GM21526 (cell line): ENCODE data around the gene POSTN.

Experiments used
- ATAC-seq: cut with Tn5 transposase; IDR thresholded peaks from one replicate; pipeline ENCODE4 v1.9.1; 2021; ENCODE audit warnings: moderate library complexity; ENCODE audit not compliant: unreplicated experiment, low FRiP score

POSTN gene, protein sequence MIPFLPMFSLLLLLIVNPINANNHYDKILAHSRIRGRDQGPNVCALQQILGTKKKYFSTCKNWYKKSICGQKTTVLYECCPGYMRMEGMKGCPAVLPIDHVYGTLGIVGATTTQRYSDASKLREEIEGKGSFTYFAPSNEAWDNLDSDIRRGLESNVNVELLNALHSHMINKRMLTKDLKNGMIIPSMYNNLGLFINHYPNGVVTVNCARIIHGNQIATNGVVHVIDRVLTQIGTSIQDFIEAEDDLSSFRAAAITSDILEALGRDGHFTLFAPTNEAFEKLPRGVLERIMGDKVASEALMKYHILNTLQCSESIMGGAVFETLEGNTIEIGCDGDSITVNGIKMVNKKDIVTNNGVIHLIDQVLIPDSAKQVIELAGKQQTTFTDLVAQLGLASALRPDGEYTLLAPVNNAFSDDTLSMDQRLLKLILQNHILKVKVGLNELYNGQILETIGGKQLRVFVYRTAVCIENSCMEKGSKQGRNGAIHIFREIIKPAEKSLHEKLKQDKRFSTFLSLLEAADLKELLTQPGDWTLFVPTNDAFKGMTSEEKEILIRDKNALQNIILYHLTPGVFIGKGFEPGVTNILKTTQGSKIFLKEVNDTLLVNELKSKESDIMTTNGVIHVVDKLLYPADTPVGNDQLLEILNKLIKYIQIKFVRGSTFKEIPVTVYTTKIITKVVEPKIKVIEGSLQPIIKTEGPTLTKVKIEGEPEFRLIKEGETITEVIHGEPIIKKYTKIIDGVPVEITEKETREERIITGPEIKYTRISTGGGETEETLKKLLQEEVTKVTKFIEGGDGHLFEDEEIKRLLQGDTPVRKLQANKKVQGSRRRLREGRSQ

DNA sequence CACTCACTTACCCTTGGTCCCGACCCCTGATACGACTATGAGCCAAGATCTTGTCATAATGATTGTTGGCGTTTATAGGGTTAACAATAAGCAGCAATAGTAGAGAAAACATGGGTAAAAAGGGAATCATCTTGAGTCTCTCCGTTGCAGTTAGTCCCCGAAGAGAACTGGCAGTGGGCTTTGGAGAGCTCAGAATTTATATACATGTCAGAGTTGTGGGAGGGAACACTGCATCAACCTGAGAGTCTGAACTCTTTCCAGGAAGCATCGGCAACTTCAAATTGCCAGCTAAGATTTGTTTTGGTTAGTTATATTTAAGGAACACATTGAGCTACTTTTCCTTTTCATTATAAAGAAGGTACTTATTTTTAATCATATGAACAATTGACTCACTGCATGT is at the start of gene POSTN:
TSS of gene POSTN (minus strand) at position 172 of the 400 bp plus-strand sequence. CDS start at position 130, 42 bp downstream.
- ATAC-seq, result no peak

DNA sequence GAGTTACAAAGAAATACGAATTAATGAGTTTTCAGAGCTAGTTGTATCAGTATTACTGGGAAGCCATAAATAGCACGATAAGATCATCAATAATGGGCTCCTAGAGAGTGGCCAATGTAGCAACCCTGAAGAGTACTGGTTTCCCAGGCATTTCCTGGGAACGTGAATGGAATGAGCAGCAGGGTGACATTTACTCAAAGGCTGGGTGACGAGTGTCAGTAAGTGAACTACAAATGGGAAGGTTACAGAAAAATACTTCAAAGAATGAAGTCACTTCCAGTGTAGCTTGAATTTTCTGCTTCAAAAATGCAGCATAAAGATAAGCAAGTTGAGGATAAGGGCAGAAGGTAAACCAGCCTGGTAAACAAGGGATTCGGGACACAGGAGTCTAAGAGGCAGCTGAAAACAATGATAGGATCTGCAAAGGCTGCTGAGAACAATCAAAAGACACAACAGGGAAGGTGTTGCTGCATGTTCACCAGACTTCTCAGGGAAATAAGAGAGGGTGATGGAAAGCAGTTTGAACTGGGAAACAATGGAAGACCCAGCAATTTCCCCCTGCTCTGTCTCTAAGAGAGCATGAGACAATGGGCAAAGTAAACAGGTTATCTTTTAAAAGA is 48.6 kb upstream of the POSTN start:
- no peak for ATAC-seq

DNA sequence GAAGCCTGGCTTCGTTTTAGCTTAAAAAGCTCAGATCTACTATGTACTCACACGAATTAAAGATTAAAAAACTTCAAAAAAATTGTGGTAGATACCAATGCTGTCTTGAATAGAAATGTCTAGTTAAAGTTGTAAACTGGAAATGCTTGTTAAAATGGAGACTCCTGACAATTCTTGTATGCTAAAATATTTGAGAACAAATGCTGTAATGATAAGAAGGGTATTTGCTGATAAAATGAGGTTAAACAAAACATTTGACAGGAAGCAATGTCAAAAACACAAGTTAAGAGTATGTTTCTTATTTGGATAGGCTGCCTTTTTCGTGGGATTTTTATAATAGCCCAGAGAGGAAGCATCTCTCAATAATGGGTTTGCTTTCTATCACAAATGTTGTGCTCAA is 48.0 kb upstream of the POSTN start:
- no peak for ATAC-seq

DNA sequence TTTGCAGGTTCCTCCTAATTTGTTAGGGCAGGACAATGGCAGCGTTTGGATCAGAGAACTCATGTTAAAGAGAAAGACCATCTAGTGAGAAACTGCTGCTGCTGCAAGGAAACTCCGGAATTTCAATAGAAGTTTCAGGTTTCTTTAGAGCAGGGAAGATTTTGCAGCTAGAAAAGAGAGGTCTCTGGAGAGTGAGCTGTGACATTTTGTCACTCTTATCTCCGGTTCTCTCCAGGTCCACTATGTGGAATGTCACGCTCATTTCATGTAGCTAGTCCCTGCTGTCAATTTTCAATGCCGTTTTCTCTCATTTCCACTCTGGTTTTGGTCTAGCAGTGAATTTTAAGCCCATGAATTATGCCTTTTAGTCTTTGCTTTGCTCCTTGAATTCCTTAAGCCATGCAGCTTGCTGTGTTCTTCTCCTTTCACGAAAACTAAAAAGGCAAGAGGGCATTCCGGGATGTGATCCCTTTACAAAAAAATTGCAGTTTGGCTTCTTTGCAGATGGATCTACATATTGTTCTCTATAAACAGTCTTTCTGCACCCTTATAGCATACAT is 46.7 kb upstream of the POSTN start:
- ATAC-seq, result no peak

DNA sequence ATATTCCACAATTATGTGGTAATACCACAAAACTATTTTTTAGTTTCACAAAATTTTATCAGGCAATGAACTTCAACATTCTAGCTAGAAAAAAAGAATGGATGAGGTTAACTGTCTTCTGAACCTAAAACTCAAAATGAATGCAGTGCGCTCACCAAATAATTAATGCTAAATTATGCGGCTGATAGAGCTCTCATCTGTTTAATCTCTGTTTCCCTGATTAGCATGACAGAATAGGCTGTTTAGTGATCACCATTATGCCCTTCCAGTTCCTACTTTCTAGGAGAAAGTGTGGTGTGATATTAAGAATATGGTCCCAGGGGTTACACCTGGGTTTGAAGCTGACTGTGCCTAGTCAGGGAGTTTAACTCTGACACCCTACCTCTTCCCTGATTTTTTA is 42.8 kb upstream of the POSTN start:
- no peak for ATAC-seq

DNA sequence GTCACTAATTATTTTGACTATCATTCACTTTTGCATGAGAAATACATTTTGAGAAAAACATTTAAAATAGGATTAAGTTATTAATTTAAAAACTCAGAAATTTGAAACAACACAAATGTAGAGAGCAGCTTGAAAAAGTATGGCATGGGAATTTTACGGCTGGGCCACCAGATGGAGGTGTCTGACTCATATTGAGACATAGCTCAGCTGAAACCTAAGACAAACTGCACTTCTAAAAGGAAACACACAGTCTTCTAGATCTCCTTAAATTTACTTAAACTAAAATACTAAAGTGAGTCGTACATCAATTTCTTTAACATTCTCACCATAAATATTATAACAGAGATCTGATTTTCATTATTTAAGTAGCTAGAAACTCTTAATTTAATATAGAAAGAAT is 41.9 kb upstream of the POSTN start:
- no peak for ATAC-seq

DNA sequence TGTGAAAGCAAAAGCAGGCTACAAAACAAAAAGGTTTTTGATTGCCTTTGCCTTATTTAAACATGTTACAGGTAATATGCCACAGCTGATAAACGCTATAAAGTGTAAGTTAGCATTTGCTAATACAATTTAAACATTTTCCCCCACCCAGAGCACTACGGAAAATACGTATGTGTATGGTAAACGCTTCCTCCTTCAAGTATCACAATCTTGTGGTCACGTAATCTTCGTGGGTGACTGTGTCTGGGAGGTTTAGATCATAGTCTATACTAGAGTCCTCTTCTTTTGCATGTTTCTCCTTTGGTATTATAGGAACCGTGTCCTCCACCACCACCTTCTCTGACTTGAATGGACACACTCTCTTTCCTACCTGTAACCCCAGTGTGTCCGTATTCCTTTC is 38.1 kb upstream of the POSTN start:
- no peak for ATAC-seq

DNA sequence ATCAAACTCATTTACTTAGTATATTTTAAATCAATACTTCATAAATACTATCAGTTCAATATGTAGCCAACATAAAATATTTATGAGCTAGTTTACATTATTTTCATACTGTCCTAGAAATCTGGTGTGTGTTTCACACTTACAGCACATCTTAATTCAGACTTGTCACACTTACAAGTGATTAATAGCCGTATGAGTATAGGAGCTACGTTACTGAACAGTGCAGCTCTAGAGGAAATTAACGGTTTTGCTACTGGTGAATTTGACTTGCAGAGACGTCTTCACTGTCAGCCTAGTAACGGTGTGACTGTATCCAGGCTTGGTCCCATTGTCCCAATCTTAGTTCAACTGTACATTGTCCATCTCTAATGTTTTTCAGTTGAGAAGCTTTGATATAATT is 33.7 kb upstream of the POSTN start:
- ATAC-seq, result no peak

DNA sequence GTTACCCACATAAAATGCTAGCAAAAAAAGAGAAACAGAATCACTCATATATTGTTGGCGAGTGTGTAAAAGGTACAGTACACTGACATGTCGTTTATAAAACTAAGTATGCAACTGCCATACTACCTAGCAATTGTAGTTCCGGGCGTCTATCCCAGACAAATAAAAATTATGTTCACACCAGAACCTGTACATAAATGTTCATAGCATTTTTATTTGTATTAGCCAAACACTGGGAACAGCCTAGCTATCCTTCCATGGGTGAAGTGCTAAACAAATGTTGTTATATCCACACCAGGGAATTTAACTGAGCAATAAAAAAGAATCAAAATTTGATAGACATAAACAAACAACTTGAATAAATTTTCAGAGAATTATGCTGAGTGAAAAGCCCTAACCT is 28.9 kb upstream of the POSTN start:
- no peak for ATAC-seq

DNA sequence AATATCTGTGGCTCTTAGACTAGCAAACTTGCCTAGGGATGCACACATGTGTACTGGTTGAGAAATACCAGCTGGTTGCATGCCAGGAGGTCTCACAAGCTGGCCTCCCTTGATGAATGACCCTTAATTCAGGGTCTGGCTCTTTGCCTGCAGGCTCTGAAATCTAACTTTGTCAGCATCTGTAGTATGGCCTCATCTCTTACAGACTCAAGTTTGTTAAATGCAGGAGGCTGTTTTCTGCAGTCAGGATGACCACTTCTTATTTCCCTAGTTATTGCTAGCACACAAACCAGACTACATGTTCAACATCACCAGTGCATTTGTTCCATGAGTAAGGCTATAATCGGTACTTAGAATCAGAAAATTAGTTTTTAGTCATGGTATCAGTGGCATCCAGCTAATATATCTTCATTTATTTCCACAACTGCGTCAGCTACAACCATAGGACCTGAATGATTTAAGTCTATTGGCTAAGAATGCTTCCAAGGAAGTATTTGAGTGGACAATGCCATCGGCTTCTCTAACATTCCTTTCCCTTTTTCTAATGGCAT is 23.3 kb upstream of the POSTN start:
- ATAC-seq, result no peak

DNA sequence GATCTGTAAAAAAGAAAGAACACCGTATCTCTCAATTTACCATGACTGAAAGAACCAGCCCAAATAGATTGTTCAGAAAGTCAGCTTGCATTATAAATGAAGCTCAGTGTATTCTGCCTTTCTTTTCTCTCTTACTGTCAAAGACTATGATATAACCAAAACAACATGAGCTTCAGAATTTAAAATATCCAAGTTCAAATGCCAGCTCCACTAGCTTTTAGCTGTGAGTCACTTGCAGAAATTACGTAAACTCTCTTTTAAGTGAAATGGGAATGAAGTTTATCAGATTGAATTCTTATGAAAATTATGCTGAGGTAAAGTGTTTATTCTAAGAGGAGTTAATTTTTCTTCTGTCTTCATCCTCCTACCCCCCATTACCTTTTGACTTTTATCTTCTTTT is 20.0 kb upstream of the POSTN start:
- ATAC-seq, result no peak

DNA sequence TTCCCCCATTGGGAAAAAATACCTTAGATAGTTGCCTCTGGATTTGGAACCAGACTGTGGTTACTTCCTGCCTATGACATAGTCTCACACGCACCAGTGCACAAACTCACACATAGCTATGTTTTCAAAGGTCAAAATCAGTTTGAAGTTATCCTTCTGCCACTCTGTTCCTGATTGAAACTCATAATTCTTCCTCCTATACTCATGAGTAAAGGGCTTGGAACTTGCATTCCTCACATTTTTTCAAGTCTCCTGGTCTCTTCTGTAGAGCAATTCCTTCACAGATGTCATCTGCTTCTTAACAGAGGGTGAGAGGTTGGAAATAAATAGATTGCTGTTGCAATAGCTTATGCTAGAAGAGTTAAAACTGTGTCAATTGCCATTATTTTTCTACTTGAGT is 18.6 kb upstream of the POSTN start:
- ATAC-seq, result no peak

DNA sequence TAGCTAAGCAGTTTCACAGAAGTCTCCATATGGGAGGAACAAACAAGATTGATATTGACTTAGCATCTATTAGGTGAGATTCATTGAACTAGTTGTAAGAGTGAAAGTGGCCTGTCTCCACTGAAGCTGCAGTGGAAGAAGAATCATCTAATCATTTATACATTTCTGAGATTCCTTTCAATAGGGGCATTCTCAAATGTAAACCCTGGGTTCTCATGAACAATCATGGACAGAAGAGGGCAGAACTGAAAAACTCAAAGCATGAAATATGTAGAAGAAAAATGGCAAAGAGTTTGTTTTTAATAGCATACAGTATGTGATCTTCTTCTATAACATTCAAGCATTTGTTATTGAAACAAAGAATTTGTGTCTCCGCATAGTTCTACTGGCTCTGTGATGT is 17.6 kb upstream of the POSTN start:
- no peak for ATAC-seq

DNA sequence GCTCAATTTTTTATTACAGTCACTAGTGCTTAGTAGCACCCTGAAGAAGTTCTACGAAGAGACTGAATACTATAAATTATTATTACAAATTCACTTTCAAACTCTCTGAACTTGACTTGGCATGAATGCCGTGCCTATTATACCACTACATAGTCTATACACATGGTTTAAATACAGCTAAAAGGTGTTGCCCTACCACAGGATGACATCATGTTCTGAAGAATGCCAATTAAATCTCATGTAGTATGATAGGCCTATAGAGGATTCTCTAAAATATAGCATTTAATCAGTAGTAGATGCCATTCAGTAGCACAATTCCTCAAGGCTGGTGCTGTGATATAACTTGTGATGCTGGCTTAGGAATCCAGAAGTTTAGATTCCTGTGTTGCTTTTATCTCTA is 16.7 kb upstream of the POSTN start:
- ATAC-seq, result no peak

DNA sequence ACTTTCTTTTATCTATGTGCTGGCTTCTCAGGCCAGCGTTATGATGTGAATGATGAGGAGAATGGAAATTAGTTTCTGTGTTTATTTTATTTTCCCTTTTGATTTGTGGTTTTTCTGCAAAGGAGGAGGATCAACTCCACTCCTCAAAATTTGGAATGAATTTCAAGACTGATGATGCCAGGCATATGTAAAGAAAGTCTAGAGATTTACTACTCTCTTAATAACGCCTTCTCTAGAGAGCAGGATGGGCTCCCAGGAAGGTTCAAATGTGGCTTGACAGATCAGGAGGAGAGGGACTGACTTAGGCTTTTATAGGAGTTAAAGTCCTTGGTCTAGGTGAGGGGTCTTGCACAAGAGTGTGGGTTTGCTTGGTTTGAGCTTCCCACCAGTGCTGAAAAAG is 15.1 kb upstream of the POSTN start:
- ATAC-seq, result no peak

DNA sequence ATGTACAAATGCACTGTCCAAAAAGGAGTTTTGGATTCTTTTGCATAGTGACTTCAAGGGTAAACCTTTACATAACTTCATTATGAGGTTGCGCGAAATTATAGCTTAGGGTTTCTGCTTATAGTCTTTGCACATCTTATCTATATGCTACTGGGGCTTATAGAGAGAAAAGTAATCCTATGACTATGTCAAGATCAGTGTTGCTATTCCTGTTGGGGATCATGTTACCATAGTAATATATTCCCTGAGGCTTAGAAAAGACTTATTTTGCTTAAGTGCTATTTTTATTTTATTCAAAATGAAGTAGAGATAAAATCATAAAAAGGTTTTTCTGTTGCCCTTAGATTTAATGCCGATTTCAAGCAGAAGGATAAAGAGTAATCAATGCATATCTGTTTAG is 14.7 kb upstream of the POSTN start:
- ATAC-seq, result no peak

DNA sequence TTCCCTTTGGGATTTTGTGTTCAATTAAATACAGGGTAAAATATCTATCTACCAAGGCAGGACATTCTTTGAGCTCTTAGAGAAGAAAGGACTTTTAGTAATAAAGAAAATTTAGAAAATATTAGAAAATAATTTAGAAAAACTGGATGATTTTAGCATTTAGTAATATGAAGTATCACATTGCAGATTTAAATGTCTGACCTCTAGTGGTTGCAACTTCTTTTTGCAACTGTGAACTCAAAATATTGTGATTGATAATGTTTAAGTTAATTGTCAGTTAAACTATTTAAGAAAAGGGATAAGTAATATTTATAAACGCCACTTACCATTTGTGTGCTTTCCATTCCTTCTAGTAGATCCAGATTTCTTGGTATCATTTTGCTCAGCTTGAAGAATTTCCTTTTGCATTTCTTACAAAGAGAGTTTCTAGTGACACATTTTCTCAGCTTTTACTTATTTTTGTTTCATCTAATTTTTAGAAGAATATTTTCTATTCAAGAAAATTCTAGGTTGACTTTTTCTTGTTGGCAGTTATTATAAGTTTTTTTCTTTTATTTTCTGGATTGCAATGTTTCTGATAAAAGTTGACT is 10.3 kb upstream of the POSTN start:
- ATAC-seq, result no peak

DNA sequence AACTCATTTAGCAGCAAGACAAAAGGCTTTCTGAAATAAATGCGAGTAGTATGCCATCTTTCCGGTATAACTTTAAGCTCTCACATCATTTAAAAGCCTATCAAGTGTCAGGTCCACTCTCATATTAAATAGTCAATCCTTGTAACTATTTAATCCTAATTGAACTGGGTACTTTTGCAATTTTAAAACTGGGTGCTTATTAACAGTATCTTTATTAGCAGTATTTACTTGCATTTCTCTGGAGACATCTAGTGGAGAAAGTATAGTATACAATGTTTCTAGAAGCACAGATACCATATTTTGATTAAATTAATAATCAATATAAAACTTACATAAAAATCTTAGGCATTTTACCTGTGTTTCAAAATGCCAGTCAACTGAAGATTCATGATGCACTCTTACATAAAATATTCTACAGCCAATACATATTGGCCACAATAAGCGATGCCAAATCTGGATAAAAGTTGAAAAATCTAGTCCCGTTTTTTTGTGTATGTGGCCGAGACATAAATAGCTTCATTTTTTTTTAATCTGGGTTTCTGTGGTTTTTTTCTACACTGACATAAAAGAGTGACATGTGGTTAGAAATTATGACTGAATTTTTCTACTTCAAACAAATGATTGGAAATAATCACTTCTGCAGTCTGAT is 4.3 kb upstream of the POSTN start:
- ATAC-seq, result no peak

DNA sequence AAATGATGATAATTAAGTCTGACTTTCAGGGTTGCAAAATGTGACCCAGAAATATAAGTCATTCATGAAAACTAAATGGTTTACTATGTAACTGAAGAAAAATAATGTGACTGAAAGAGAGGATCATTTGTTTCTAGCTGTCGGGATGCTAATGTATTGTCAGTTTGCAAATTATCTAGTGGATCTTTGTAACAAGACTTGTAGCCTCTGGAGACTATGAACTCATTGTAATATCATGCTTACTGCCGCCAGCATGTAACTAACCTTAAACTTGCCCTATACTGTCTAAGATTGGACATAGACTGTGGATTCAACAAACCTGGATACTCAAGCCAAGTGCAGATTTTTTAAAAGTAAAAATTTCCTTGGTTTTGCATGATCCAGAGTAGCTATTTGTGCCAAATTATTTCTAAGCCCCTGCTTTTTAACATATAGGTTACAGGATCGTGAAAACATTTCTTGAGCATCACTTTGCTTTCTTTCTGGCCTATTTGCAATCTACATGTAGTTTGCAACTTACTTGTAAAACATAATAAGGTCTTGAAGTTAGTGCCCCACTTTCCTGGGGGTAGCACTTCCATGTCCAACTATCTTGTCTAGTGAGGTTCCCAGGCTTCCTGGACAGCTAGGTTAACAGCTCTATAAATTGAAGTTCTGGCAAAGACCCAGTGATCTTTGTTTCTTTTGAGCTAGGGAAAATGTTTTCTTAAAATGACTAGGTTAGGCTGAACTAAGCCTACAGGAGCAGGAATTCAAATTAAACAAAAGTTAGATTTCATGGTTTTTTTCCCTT is 3.3 kb upstream of the POSTN start:
- no peak for ATAC-seq
